B cell (primary cell): ENCODE measurements around the gene ZMIZ1.

Experiments
- EZH2 ChIP-seq: IDR thresholded peaks from 2 replicates; pipeline ENCODE4 v1.6.1; 2012; ENCODE audit warnings: borderline replicate concordance, low read depth, mild to moderate bottlenecking, moderate library complexity, low read length; ENCODE audit not compliant: insufficient read depth, poor library complexity, severe bottlenecking
- TF ChIP-seq, protein P1 (sequence below): fragments of 200-600 bp; IDR thresholded peaks from one replicate; pipeline ENCODE4 v1.8.0; 2022; ENCODE audit warnings: antibody characterized with exemption, mild to moderate bottlenecking

DNA sequence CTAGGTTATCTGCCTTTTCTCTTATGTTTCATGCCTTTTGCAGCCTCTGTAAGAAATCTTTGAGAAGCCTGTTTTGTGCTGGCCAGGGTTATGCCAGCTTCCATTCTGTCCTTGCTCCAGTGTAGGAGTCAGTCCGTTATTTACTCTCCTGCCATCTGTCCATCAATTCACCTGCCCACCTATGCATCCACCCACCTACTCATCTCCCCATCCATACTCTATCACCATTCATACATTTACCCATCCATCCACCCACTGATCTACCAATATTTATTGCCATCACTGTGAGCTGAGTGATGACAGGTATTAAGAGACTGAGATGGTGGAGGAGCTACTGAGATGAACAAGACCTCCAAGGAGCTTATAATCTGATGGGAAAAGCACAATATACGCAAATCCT is 265.8 kb downstream of the ZMIZ1 start:
- TF ChIP-seq, protein P1, sequence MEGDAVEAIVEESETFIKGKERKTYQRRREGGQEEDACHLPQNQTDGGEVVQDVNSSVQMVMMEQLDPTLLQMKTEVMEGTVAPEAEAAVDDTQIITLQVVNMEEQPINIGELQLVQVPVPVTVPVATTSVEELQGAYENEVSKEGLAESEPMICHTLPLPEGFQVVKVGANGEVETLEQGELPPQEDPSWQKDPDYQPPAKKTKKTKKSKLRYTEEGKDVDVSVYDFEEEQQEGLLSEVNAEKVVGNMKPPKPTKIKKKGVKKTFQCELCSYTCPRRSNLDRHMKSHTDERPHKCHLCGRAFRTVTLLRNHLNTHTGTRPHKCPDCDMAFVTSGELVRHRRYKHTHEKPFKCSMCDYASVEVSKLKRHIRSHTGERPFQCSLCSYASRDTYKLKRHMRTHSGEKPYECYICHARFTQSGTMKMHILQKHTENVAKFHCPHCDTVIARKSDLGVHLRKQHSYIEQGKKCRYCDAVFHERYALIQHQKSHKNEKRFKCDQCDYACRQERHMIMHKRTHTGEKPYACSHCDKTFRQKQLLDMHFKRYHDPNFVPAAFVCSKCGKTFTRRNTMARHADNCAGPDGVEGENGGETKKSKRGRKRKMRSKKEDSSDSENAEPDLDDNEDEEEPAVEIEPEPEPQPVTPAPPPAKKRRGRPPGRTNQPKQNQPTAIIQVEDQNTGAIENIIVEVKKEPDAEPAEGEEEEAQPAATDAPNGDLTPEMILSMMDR, result no peak
- TF ChIP-seq EZH2, result no peak
